MCF 10A (cell line): ENCODE measurements around the gene ACOD1. TPM values are rescaled to one million over a fixed set of nuclear protein-coding genes. Genes with fewer than 3 reads are reported as not detected.
"Not testable (repeated sequence)": the region's sequence is repeated elsewhere in the genome, so short reads cannot be mapped to it uniquely, and the experiment has no call there.

Source experiments
- BruUV-seq: library from RNA; stranded (reverse); fragments of 400-500 nt; replicated peaks from 2 replicates; lab custom pipeline; 2021; lab: Mats Ljungman, UMichigan
- CTCF ChIA-PET: fragments of 300-600 bp; sonication (Branson Sonifier 250); formaldehyde crosslinking; extraction: SDS; loops from one replicate; lab custom pipeline; 2021; ENCODE audit warnings: antibody characterized with exemption, inconsistent platforms; lab: Yijun Ruan, JAX
- POLR2A ChIA-PET: fragments of 300-600, 350-650 bp; sonication (Branson Sonifier 250); formaldehyde crosslinking; extraction: SDS; loops from one replicate; lab custom pipeline; 2020; ENCODE audit warnings: antibody characterized with exemption, inconsistent platforms; lab: Yijun Ruan, JAX
- DNase-seq: peaks from one replicate; pipeline ENCODE4 v3.0.0-alpha.2; 2018; ENCODE audit not compliant: unreplicated experiment
- H3K27ac Mint-ChIP-seq: one replicate; pipeline ENCODE4 v1.8.0; 2022; ENCODE audit warnings: mild to moderate bottlenecking, low read depth, mixed read lengths; ENCODE audit not compliant: unreplicated experiment
- H3K27me3 Mint-ChIP-seq: one replicate; pipeline ENCODE4 v1.8.0; 2022; ENCODE audit warnings: mixed read lengths; ENCODE audit not compliant: insufficient read depth, unreplicated experiment
- H3K36me3 Mint-ChIP-seq: one replicate; pipeline ENCODE4 v1.8.0; 2022; ENCODE audit warnings: mild to moderate bottlenecking, moderate library complexity, mixed read lengths; ENCODE audit not compliant: insufficient read depth, unreplicated experiment
- H3K4me1 Mint-ChIP-seq: one replicate; pipeline ENCODE4 v1.8.0; 2022; ENCODE audit warnings: mixed read lengths; ENCODE audit not compliant: insufficient read depth, unreplicated experiment
- H3K4me3 Mint-ChIP-seq: one replicate; pipeline ENCODE4 v1.8.0; 2022; ENCODE audit warnings: mild to moderate bottlenecking, moderate library complexity, mixed read lengths; ENCODE audit not compliant: unreplicated experiment
- H3K9me3 Mint-ChIP-seq: one replicate; pipeline ENCODE4 v1.8.0; 2022; ENCODE audit warnings: mixed read lengths; ENCODE audit not compliant: unreplicated experiment
- CTCF ChIP-seq: fragments of 200-600 bp; IDR thresholded peaks from one replicate; pipeline ENCODE4 v1.8.0; 2022; ENCODE audit warnings: antibody characterized with exemption, mild to moderate bottlenecking; ENCODE audit not compliant: unreplicated experiment
- intact Hi-C: fragments of 100-400 bp; cut with micrococcal nuclease; formaldehyde crosslinking; loops from 2 replicates; pipeline ENCODE4 v1.14.1; 2022
- total RNA-seq: library from RNA; stranded (reverse); gene quantifications from 2 replicates; pipeline ENCODE4 v1.2.3, GENCODE V29; 2022

The ACOD1 gene
- total RNA-seq, 1 experiment from 2014 or later, result not detected

GRCh38 chr13:76958841-76959432 lies 10.6 kb downstream of the ACOD1 start:
- CTCF ChIA-PET, result interaction anchor here (0.6 to 1.1 kb wide), 2 partner anchors 22 kb away, joined by 3 to 4 read pairs; no protein-coding TSS in a partner anchor
- H3K36me3 Mint-ChIP-seq, result no peaks in the 10 kb centered on the region
- intact Hi-C loops, result no loop called here
- no peak for DNase-seq
- no peak overlapping the region for H3K4me3 Mint-ChIP-seq
- H3K4me1 Mint-ChIP-seq, result no peaks in the 10 kb centered on the region
- H3K9me3 Mint-ChIP-seq, result peaks cover 17% of the 10 kb centered on the region
- TF ChIP-seq CTCF, result no peak
- no peaks in the 10 kb centered on the region for H3K27me3 Mint-ChIP-seq
- POLR2A ChIA-PET, result interaction anchor here (0.6 kb wide), 2 partner anchors 27 to 29 kb away, joined by 3 to 4 read pairs; no protein-coding TSS in a partner anchor
- H3K27ac Mint-ChIP-seq, result no peak overlapping the region
- BruUV-seq, result no TSS peak

- H3K4me3 Mint-ChIP-seq, BruUV-seq, DNase-seq, H3K27ac Mint-ChIP-seq, H3K36me3 Mint-ChIP-seq, H3K4me1 Mint-ChIP-seq, H3K27me3 Mint-ChIP-seq, intact Hi-C loops: not testable (repeated sequence)
- CTCF ChIA-PET, result interaction anchor here (0.6 kb wide), 1 partner anchor 23 kb away, joined by 3 read pairs; no protein-coding TSS in a partner anchor
- POLR2A ChIA-PET, result interaction anchor here (0.6 kb wide), 2 partner anchors 28 to 30 kb away, joined by 3 to 4 read pairs; no protein-coding TSS in a partner anchor
- H3K9me3 Mint-ChIP-seq, result peaks cover 17% of the 10 kb centered on the region
Measured at GRCh38 chr13:76959734-76960133, 11.4 kb downstream of the ACOD1 start.

GRCh38 chr13:76965759-76966421 lies 17.6 kb downstream of the ACOD1 start:
- ChIA-PET POLR2A (interaction anchor here (0.7 to 2.3 kb wide), 17 partner anchors 9 to 87 kb away, joined by 3 to 16 read pairs (median 5); partner anchors contain the start of genes CLN5 and KCTD12), CTCF (interaction anchor here (0.6 to 1.8 kb wide), 3 partner anchors 33 to 61 kb away, joined by 3 to 5 read pairs (median 4); no protein-coding TSS in a partner anchor)
- Mint-ChIP-seq H3K4me3 (no peak overlapping the region), H3K36me3 (no peaks in the 10 kb centered on the region), H3K27ac (no peak overlapping the region), H3K27me3 (no peaks in the 10 kb centered on the region), H3K9me3 (peaks cover 8% of the 10 kb centered on the region), H3K4me1 (peaks cover 20% of the 10 kb centered on the region)
- peak; percentile 89 for DNase-seq
- BruUV-seq, result no TSS peak
- TF ChIP-seq CTCF, result no peak
- intact Hi-C loops, result no loop called here

GRCh38 chr13:76967031-76967430 lies 18.7 kb downstream of the ACOD1 start:
- Mint-ChIP-seq H3K27ac (no peak overlapping the region), H3K27me3 (no peaks in the 10 kb centered on the region), H3K4me1 (peaks cover 20% of the 10 kb centered on the region), H3K36me3 (no peaks in the 10 kb centered on the region), H3K9me3 (no peaks in the 10 kb centered on the region), H3K4me3 (no peak overlapping the region)
- intact Hi-C loops, result no loop called here
- ChIA-PET CTCF (interaction anchor here (1.1 kb wide), 1 partner anchor 82 kb away, joined by 3 read pairs; no protein-coding TSS in a partner anchor), POLR2A (interaction anchor here (0.8 to 2.1 kb wide), 5 partner anchors 10 to 88 kb away, joined by 3 to 16 read pairs (median 6); partner anchors contain the start of genes CLN5 and KCTD12)
- no peak for TF ChIP-seq CTCF
- no peak for DNase-seq
- no TSS peak for BruUV-seq
